NB4 (cell line): ENCODE measurements around the gene PBOV1.

Experiments used
- DNase-seq: peaks from one replicate; pipeline ENCODE4 v3.0.0; 2010; ENCODE audit warnings: low read depth
- H3K4me3 ChIP-seq: one replicate; pipeline ENCODE4 v1.5.1; 2011; ENCODE audit warnings: mild to moderate bottlenecking, low read depth, low read length, moderate library complexity
- MYC ChIP-seq: IDR thresholded peaks from 2 replicates; pipeline ENCODE4 v1.6.1; 2011; ENCODE audit warnings: low read depth, low read length
- POLR2A ChIP-seq: IDR thresholded peaks from 2 replicates; pipeline ENCODE4 v1.6.1; 2011; ENCODE audit warnings: mild to moderate bottlenecking; ENCODE audit not compliant: insufficient read length; ENCODE audit errors: extremely low read depth
- TF ChIP-seq, protein P1 (sequence below): IDR thresholded peaks from one replicate; pipeline ENCODE4 v1.5.1; 2012; ENCODE audit warnings: low read depth, low read length
- TF ChIP-seq, protein P2 (sequence below): IDR thresholded peaks from 2 replicates; pipeline ENCODE4 v1.6.1; 2011; ENCODE audit warnings: low read depth, low read length

Gene PBOV1

DNA sequence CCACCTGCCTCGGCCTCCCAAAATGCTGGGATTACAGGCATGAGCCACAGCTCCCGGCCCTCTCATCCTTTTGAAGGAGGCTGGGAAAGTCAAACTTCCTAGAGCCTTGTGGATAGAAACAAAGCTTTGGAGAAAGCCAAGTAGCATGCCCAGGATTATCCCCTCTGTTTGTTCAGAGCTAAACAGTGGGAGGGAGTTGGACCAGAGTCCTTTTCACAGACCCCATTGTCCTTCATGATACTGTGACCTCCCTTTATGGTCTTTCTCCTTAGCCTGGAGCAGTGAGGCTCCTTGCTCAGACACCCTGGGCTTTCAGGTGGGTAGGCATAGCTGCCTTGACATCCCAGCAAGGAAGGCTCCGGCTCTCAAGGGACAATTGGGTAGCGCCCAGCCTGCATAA is 31.1 kb downstream of the PBOV1 start:
- no peak for DNase-seq
- TF ChIP-seq MYC (no peak), POLR2A (no peak)
- TF ChIP-seq, protein P1, sequence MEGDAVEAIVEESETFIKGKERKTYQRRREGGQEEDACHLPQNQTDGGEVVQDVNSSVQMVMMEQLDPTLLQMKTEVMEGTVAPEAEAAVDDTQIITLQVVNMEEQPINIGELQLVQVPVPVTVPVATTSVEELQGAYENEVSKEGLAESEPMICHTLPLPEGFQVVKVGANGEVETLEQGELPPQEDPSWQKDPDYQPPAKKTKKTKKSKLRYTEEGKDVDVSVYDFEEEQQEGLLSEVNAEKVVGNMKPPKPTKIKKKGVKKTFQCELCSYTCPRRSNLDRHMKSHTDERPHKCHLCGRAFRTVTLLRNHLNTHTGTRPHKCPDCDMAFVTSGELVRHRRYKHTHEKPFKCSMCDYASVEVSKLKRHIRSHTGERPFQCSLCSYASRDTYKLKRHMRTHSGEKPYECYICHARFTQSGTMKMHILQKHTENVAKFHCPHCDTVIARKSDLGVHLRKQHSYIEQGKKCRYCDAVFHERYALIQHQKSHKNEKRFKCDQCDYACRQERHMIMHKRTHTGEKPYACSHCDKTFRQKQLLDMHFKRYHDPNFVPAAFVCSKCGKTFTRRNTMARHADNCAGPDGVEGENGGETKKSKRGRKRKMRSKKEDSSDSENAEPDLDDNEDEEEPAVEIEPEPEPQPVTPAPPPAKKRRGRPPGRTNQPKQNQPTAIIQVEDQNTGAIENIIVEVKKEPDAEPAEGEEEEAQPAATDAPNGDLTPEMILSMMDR, result no peak
- TF ChIP-seq, protein P2, sequence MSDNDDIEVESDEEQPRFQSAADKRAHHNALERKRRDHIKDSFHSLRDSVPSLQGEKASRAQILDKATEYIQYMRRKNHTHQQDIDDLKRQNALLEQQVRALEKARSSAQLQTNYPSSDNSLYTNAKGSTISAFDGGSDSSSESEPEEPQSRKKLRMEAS, result no peak
- H3K4me3 ChIP-seq, result no peak overlapping the region

DNA sequence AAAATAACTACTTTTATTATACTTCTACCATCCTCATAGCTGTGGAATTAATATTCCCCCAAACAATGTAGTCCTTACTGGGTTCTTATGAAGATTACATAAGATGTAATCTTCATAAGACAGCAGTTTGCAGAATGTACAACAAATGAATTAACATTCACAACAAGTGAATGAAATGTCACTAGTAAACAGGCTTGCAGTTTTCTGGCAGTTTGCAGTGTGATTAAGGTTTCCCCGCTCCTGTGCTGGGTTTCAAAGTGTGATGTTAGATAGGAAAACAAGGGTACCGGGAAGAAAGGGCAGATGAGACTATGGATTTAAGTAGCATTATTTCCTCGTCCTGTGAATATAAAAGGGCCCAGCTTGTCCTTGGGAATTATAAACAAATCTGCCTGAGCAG is 34.1 kb downstream of the PBOV1 start:
- TF ChIP-seq MYC (no peak), POLR2A (no peak)
- TF ChIP-seq, protein P2, result no peak
- TF ChIP-seq, protein P1, result no peak
- no peak for DNase-seq
- no peak overlapping the region for H3K4me3 ChIP-seq

DNA sequence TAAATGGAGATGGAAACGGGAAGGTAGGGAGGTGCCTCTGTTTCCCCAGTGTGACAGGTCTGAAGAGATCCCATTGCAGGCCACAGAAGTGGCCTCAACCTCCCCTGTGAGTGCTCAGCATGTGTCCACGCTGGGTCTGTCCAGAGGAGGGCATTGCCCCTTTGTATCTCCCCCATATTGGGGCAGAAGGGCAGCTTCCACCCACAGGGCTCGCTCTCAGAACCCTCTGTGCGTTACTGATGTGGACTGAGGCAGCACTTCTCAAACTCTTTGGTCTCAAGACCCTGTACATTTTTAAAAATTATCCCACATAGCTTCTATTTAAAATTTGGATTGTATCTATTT is 34.5 kb downstream of the PBOV1 start:
- DNase-seq, result no peak
- TF ChIP-seq, protein P2, result no peak
- TF ChIP-seq, protein P1, result no peak
- TF ChIP-seq POLR2A (no peak), MYC (no peak)

DNA sequence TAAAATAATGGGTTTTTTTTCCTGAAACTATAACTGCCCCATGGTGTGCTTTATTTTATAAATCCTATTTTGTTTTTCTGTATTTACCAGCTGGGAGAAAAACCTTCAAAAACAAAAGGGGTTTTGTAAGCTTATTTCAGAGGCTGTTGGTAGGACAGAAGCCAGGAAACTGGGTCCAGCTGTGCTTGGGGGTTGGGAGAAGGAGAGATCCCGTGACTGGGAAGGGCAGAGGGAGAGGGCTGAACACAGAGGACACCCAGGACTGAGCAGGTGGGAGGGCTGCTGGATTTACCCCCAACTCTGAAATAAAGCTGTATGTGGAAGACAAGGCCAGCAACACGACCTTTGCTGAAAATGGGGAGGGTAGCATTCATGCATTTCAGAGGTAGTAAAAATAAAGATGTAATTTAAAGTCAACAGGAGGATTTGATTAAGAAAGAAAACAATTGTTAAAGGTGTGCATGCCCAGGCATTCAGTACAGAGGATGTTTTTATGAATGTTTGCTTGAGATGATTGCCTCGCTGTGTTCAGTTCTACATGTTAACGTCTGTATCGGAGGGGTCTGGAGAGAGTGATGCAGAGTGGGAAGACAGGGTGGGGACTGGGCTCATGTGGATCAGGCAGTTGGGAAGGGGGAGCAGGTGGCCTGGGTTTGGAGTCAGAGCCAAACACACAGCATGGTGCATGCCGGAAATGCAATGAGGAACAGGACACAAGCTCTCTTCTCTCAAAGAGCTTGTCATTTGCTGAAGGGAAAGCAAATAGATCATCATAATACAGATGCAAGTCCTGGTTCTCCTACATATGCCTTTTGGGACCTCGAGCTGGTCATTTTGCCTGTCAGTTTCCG is 35.1 kb downstream of the PBOV1 start:
- DNase-seq, result no peak
- TF ChIP-seq MYC, result no peak
- TF ChIP-seq, protein P2, result no peak
- TF ChIP-seq POLR2A, result no peak
- TF ChIP-seq, protein P1, result no peak

More for the DNA sequence above, 34.5 kb downstream of the PBOV1 start:
- H3K4me3 ChIP-seq, result no peak overlapping the region

DNA sequence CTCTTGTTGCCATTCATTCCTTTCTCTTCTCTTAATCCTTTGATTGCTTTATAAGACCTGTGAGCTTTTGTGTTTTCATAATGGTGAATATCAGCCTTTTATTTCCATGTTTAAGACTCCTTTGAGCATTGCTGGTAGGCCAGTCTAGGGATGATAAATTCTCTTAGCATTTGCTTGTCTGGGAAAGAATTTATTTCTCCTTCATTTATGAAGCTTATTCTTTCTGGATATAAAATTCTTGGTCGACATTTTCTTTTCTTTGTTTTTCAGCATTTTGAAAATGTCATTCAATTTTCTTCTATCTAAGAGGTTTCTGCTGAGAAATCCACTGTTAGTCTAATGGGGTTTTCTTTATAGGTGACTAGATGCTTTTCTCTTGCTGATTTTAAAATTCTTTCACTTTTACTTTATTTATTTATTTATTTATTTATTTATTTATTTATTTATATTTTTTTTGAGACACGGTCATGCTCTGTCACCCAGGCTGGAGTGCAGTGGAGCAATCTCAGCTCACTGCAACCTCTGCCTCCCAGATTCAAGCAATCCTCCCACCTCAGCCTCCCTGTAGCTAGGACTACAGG is 41.5 kb downstream of the PBOV1 start:
- TF ChIP-seq, protein P2, result no peak
- TF ChIP-seq, protein P1, result no peak
- TF ChIP-seq MYC (no peak), POLR2A (no peak)
- DNase-seq, result no peak
- H3K4me3 ChIP-seq, result no peak overlapping the region

More for the DNA sequence above, 35.1 kb downstream of the PBOV1 start:
- no peak overlapping the region for H3K4me3 ChIP-seq
